ENCODE results near the gene CMKLR1.

GRCh38 chr12:108375986-108376663 lies 37.0 kb upstream of the CMKLR1 start:
- TF ChIP-seq POLR2AphosphoS5 (IDR thresholded peaks at IDR 0.05; ENCODE audit: low read depth, low read length) (no peak), EZH2 (IDR thresholded peaks at IDR 0.05) (no peak)
